GM12874 (cell line): ENCODE data around the gene HNRNPDL.

Source experiments
- TF ChIP-seq, protein P1 (sequence below): IDR thresholded peaks from 2 replicates; pipeline ENCODE4 v1.5.1; 2011; ENCODE audit warnings: low read depth, mild to moderate bottlenecking, control low read depth, low read length, moderate library complexity; ENCODE audit not compliant: insufficient read depth

HNRNPDL gene

DNA sequence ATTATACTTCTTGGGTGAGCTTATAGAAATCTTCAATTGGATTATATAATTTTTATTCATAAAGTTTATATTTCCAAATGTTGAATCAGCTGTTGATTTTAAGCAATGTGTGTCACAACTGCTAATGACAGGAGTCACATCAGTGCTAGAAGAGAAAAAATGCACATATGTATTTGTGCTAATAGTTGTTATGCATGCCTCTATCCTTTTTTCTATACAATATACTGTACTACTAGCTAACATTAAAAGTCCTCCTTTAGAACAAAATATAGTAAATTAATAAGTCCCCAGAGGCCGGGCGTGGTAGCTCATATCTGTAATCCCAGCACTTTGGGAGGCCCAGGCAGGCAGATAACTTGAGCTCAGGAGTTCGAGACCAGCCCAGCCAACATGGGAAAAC lies 32.7 kb downstream of the HNRNPDL start:
- TF ChIP-seq, protein P1, sequence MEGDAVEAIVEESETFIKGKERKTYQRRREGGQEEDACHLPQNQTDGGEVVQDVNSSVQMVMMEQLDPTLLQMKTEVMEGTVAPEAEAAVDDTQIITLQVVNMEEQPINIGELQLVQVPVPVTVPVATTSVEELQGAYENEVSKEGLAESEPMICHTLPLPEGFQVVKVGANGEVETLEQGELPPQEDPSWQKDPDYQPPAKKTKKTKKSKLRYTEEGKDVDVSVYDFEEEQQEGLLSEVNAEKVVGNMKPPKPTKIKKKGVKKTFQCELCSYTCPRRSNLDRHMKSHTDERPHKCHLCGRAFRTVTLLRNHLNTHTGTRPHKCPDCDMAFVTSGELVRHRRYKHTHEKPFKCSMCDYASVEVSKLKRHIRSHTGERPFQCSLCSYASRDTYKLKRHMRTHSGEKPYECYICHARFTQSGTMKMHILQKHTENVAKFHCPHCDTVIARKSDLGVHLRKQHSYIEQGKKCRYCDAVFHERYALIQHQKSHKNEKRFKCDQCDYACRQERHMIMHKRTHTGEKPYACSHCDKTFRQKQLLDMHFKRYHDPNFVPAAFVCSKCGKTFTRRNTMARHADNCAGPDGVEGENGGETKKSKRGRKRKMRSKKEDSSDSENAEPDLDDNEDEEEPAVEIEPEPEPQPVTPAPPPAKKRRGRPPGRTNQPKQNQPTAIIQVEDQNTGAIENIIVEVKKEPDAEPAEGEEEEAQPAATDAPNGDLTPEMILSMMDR = no peak

DNA sequence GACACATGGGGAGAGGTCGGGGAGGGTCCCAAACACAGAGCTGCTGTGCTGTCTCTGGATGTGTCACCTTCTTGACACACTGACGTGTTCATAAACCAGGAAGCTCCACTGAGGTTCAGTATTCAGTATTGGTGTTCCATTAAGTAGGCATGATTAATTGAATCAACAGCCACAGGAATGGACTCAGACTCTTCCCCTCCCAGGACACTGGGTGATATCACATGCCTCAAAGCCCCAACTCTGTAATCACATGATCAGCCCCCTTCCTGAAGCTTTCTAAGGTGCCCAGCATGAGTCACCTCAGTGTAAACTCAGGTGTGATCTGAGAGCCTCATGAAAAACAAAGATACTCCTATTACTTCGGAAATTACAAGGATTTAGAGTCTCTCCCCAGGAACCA lies 35.4 kb downstream of the HNRNPDL start:
- TF ChIP-seq, protein P1 = no peak

DNA sequence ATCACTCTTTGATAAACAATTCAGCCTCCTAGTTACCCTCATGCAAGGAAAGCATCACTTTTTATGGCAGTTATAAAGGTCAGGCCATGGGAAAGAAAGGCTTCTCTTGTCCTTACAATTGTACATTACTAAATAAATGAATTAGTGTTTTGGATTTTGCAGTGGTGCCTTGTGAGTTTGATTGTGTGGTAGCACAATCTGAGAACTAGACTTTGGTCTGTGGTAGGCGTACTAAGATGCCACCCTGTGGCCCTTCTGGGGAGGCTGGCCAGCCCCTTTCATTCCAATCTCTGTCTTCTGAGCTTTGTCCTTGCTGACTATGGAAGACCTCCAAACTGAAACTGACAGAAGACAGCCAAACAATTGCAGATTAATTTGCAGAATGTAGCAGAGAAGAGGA lies 41.9 kb downstream of the HNRNPDL start:
- TF ChIP-seq, protein P1 = 0 out of 2 replicates have a peak, but pooled peaks have one; percentile 4

DNA sequence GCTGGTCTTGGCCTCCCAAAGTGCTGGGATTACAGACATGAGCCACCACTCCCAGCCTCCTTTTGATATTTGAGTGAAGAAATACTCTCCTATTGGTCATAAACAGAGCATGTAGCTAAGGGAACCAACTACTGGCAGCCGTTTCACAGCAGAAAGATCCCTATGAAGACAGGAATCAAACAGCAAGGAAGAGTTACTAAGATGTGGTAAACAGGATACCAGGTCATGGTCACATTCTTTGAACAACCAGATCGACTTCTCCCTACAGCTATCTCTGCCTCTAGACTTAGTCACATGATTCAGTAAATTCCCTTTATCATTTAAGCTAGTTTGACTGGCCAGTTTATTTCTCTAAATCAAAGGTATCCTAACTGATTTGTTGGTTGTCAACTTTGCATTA lies 47.5 kb downstream of the HNRNPDL start:
- TF ChIP-seq, protein P1 = no peak

DNA sequence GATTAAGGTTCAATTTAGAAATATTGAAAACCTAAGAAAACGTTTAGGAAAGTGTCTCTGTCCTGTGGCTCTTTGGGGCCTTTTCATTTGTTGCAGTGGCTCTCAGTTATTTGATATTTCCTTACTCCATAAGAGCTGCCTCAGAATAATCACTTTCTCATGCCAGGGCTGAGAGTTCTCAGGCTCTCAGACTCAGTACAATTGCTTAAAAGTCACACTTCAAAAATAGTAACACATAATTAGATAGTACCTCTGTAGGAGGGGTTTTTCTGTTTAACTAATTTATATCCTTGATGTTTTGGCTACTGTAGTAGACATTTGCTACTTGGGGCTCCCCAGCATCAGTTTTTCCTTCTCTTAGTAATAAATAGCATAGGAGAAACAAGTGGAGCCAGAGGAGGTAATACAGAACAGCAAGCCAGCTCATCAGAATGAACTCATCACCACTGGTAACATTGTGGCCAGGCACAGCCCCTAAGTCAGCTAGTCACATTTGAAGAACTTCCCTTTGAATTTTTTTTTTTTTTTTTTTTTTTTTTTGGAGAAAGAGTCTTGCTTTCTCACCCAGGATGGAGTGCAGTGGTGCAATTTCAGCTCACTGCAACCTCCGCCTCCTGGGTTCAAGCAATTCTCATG lies 48.5 kb downstream of the HNRNPDL start:
- TF ChIP-seq, protein P1 = no peak

DNA sequence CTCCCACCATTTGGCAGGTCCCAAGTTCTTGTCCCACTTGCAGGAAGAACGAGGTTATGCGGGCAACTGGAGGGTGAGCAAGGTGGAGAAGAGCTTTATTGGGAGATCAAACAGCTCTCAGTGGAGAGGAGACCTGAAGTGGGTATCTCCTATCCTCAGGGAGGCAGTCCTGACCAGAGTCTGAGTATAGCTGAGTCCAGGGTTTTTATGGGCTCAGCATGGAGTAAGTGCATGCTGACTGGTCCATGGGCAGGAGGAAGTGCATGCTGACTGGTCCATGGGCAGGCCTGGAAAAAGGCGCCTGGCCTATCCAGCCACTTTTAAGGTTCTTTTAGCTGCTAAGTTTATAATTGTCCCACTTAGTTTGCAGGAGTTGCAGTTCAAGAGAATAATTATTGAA lies 49.0 kb downstream of the HNRNPDL start:
- TF ChIP-seq, protein P1 = no peak

DNA sequence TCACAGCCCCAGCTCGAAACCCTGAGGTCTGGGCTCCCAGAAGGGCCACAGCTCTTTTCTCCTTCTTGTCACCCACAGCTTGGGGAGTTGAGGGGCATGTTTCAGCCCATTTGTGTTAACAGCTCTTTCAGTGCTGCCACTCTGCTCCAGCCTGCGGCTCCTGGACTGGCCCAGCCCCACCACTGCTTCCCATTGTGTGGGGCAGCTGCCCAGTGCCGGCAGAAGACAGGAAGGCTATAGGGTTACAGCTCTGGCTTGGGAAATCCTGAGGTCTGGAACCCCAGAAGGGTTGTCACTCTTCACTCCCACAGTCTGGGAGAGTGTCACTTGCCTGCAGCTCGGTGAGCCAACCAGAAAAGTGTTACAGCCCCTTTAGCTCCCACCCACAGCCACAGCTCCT lies 49.4 kb downstream of the HNRNPDL start:
- TF ChIP-seq, protein P1 = no peak
